Pancreas (tissue), 10 donors: ENCODE data around the gene SPATA13. TPM values are rescaled to one million over a fixed set of nuclear protein-coding genes. Genes with fewer than 3 reads are reported as not detected.
A peak's percentile ranks its signal among the peaks of the same experiment; 100 is the strongest.

Experiments
- ATAC-seq, 4 donors: fragments of 200-7000 bp; cut with Tn5 transposase; one replicate each; pipeline versions ENCODE4 v1.8.0 to v1.9.1; 2020; ENCODE audit warnings: mild to moderate bottlenecking in 4 of 4, moderate library complexity in 4 of 4
- DNase-seq, 6 donors: peaks; one replicate each; pipeline ENCODE4 v3.0.0-alpha.2; 2020
- FAIRE-seq: peaks from 2 replicates; lab custom pipeline; 2012; peaks lifted over from hg19 to GRCh38; lab: Jason Lieb, UNC
- H3K27ac ChIP-seq, 4 donors: fragments of 200-600 bp; sonication (generic); 1 replicate in 3 of 4; 2 replicates in 1 of 4; pipeline versions ENCODE4 v1.5.0 to v1.8.0; 2020
- H3K27me3 ChIP-seq, 4 donors: fragments of 200-600 bp; one replicate each; pipeline ENCODE4 v1.8.0; 2021
- H3K36me3 ChIP-seq, 3 donors: fragments of 200-600 bp; sonication (generic) in 1 of 3; one replicate each; pipeline versions ENCODE4 v1.5.0 to v1.8.0; 2020 to 2021
- H3K4me1 ChIP-seq, 3 donors: fragments of 200-600 bp; one replicate each; pipeline ENCODE4 v1.8.0; 2021
- H3K4me3 ChIP-seq, 4 donors: fragments of 200-600 bp; sonication (generic) in 2 of 4; one replicate each; pipeline versions ENCODE4 v1.5.0 to v1.8.0; 2020 to 2021
- H3K9me3 ChIP-seq, 4 donors: fragments of 200-600 bp; one replicate each; pipeline ENCODE4 v1.8.0; 2021
- WGBS, 2 donors: extraction: QIAGEN DNeasy Blood & Tissue Kit; methylation state at CpG; one replicate each; pipeline ENCODE4 v1.1.7; 2013; 5-methylcytosine and 5-hydroxymethylcytosine counted together
- intact Hi-C, 3 donors: fragments of 100-400 bp; cut with DNase I; formaldehyde crosslinking; loops; one replicate each; pipeline versions ENCODE4 v1.11.1 to v1.14.2; 2022
- polyA plus RNA-seq, 2 donors: library from polyadenylated mRNA; stranded (reverse); fragments of 200-250 nt; gene quantifications; one replicate each; pipeline ENCODE4 v1.2.3, GENCODE V29; 2013
- total RNA-seq, 6 donors: library from RNA; stranded (reverse); fragmentation: NEBNext Ultra II Directional in 4 of 6; extraction: Animal tissue kit (Norgen Biotek cat#: 25700) in 4 of 6; gene quantifications; one replicate each; pipeline versions ENCODE4 v1.2.1 to v1.2.4, GENCODE V29; 2021 to 2023
- TF ChIP-seq, protein P1 (sequence below), 4 donors: fragments of 200-600 bp; sonication (generic) in 3 of 4; IDR thresholded peaks; one replicate each; pipeline versions ENCODE4 v1.5.0 to v1.8.0; 2021; ENCODE audit warnings: antibody characterized with exemption in 4 of 4
- donor health status: healthy with polysubstance abuse.
- donor health status: DM: no; HTN: no; CAD: no; lungs with moderate emphysema.
- donor health status: DM: no; HTN: no; CAD: no.
- donor health status: control.
- donor health status: control.
- donor health status: Bipolar disorder and iron deficiency.
- donor health status: DM: yes; HTN: yes; CAD: no.
- donor health status: DM: no; HTN: no; CAD: no.
- donor health status: DM: no; HTN: no; CAD: no.
- donor health status: DM: yes; HTN: yes; CAD: no.

The SPATA13 gene
- total and polyA plus RNA-seq, 8 donors: 38.1 to 71.2 (median 53.9) TPM

DNA sequence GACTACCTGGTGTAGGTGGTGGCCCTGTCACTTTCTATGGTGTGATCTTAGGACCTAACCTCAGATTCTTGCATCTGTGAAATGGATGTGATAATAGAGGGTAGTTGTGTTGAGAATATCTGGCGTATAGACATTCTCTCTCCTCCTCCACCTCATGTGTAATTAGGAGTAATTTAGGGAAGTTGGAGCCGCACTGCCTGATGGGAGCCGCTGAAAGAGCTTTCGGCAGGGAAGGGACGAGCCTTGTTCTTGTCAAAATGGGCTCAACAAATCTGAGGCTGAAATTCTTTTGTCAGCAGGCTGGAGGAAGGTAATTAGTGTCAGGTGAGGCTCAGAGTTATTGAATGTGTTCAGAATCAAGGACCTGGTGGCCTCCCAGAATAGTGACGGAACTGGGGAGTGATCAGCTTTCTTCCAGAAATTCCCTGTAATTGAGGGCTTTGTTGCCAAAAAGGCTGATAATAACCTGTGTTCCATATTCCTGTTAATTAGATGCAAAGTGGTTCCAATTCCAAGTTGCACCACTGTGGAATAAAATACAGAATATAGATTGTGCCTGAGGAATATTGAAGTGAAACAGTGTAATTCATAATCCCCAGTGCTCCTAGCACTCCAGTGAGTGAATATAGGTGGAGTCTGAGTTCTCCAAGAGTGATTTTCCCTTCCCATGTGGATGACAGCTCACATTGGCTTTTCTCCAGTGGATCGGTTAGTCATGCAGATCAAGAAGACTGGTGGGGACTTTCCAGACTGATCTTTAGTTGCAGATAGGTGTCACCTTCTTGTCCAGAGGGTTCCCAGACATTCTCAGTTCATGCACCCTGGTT, 47.5 kb downstream of the SPATA13 start:
- H3K4me1 ChIP-seq: peaks cover 39 to 46% (median 41%) of the 10 kb centered on the region in 3 donors
- ATAC-seq (peak; percentile 56 to 85 (median 73)), DNase-seq (peak in 1 of 6 donors; percentile 71), FAIRE-seq (no peak)
- H3K9me3 ChIP-seq: no peaks in the 10 kb centered on the region
- TF ChIP-seq, protein P1, sequence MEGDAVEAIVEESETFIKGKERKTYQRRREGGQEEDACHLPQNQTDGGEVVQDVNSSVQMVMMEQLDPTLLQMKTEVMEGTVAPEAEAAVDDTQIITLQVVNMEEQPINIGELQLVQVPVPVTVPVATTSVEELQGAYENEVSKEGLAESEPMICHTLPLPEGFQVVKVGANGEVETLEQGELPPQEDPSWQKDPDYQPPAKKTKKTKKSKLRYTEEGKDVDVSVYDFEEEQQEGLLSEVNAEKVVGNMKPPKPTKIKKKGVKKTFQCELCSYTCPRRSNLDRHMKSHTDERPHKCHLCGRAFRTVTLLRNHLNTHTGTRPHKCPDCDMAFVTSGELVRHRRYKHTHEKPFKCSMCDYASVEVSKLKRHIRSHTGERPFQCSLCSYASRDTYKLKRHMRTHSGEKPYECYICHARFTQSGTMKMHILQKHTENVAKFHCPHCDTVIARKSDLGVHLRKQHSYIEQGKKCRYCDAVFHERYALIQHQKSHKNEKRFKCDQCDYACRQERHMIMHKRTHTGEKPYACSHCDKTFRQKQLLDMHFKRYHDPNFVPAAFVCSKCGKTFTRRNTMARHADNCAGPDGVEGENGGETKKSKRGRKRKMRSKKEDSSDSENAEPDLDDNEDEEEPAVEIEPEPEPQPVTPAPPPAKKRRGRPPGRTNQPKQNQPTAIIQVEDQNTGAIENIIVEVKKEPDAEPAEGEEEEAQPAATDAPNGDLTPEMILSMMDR (IDR thresholded peaks at IDR 0.05): no peak
- no peaks in the 10 kb centered on the region for H3K36me3 ChIP-seq
- H3K4me3 ChIP-seq: no peak overlapping the region
- intact Hi-C loops: no loop called here
- H3K27ac ChIP-seq: peak overlapping the region; percentile 11 to 77 (median 36)
- no peaks in the 10 kb centered on the region for H3K27me3 ChIP-seq
- WGBS, 2 donors: 31 to 35% methylated on average over 7 of the region's 7 CpGs

DNA sequence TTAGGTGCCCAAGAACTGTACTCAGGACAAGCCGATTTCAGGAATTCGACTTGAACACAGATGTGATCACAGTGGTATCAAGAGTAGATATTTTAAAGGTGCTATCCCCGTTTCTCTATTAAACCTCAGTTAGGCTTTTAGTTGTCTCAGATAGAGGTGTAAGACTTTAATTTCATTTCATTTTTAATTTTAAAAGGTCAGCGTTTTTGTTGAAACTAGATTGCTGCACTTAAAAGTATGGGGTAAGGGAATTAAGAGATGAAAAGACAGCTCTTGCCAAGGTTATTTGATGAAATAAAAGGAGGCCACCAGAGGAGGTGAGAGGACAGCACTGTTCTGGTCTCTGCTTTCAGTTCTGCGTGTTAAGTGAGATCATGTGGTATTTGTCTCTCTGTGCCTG, 48.6 kb downstream of the SPATA13 start:
- intact Hi-C loops: no loop called here
- H3K36me3 ChIP-seq: no peaks in the 10 kb centered on the region
- no peak for ATAC-seq
- no peak overlapping the region for H3K4me3 ChIP-seq
- no peak for FAIRE-seq
- no peaks in the 10 kb centered on the region for H3K27me3 ChIP-seq
- DNase-seq: no peak
- 63 to 65% methylated on average over 5 of the region's 5 CpGs for WGBS, 2 donors
- peaks cover 39 to 48% (median 42%) of the 10 kb centered on the region in 3 donors for H3K4me1 ChIP-seq
- H3K27ac ChIP-seq: peak overlapping the region in 2 of 4 donors; percentile 59 to 77
- no peaks in the 10 kb centered on the region for H3K9me3 ChIP-seq
- TF ChIP-seq, protein P1 (IDR thresholded peaks at IDR 0.05): no peak

GRCh38 chr13:24212254-24212653, 51.7 kb downstream of the SPATA13 start:
- DNase-seq (no peak), FAIRE-seq (no peak), ATAC-seq (peak in 3 of 4 donors; percentile 5 to 9 (median 7))
- Histone ChIP-seq H3K4me1 (peaks cover 55 to 71% (median 60%) of the 10 kb centered on the region in 3 donors), H3K4me3 (no peak overlapping the region), H3K36me3 (no peaks in the 10 kb centered on the region), H3K27me3 (no peaks in the 10 kb centered on the region), H3K27ac (peak overlapping the region; percentile 53 to 77 (median 64)), H3K9me3 (no peaks in the 10 kb centered on the region)
- TF ChIP-seq, protein P1 (IDR thresholded peaks at IDR 0.05): no peak
- intact Hi-C loops: loop anchor here in 2 of 3 donors (10.0 kb wide), 1 partner anchor 47 kb away; the partner anchor contains the start of gene SPATA13 (in 2 of the 2)
- 20 to 22% methylated on average over 5 of the region's 5 CpGs for WGBS, 2 donors

DNA sequence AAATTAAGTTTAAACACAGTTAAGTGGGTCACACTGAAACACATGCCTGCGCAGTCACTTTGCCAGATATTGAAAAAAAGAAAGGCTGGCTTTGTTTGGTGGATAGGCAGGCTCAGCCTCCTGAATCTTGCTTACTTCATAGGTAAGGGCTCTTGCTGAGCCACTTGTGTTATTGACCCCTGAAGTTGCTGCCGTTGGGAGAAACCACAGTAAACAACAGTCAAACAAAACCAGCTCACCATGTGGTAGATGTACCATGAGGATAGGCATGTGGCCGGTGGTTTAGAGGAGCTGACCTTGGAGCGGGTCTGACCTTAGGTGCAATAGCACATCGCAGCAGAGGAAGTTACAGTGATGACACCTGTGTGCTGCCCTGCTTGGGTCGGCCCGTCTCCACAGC, 52.2 kb downstream of the SPATA13 start:
- no peaks in the 10 kb centered on the region for H3K9me3 ChIP-seq
- no peak overlapping the region for H3K4me3 ChIP-seq
- DNase-seq (peak in 3 of 6 donors; percentile 36 to 64 (median 53)), FAIRE-seq (no peak), ATAC-seq (peak; percentile 43 to 73 (median 52))
- TF ChIP-seq, protein P1 (IDR thresholded peaks at IDR 0.05): no peak
- H3K27me3 ChIP-seq: no peaks in the 10 kb centered on the region
- 16 to 25% methylated on average over 7 of the region's 7 CpGs for WGBS, 2 donors
- H3K27ac ChIP-seq: peak overlapping the region; percentile 53 to 77 (median 64)
- intact Hi-C loops: loop anchor here in 2 of 3 donors (10.0 kb wide), 1 partner anchor 48 kb away; the partner anchor contains the start of gene SPATA13 (in 2 of the 2)
- H3K4me1 ChIP-seq: peaks cover 57 to 71% (median 62%) of the 10 kb centered on the region in 3 donors
- H3K36me3 ChIP-seq: no peaks in the 10 kb centered on the region
